ENCODE results near the gene MYOT. TPM values are rescaled to one million over a fixed set of nuclear protein-coding genes. Genes with fewer than 3 reads are reported as not detected.

The MYOT gene, protein sequence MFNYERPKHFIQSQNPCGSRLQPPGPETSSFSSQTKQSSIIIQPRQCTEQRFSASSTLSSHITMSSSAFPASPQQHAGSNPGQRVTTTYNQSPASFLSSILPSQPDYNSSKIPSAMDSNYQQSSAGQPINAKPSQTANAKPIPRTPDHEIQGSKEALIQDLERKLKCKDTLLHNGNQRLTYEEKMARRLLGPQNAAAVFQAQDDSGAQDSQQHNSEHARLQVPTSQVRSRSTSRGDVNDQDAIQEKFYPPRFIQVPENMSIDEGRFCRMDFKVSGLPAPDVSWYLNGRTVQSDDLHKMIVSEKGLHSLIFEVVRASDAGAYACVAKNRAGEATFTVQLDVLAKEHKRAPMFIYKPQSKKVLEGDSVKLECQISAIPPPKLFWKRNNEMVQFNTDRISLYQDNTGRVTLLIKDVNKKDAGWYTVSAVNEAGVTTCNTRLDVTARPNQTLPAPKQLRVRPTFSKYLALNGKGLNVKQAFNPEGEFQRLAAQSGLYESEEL
- total RNA-seq, result 100 to 1,000 TPM in 3 of 4 donors, 10 to 100 TPM in 1; 99.0 to 801 (median 294) TPM

DNA sequence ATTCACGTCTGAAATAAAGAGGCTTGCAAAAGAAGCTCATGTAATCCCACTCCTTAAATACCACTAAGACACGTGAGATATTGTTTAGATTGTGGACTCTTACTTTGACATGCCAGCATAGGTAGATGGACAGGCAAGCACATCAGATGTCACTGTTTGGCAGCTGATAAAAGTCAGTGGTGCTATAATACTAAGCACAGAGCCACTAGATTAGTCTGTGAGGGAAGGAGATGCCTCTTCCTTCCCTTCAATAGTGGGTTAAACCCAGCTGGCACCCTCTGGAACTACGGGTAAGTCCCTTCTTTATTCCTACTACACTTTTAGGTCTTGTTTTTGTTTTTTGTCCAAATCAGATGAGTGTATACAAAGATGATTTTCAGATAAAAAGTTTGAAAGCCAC lies at the start of gene MYOT:
Gene MYOT, plus strand, starts transcription at position 197 of the 400 bp plus-strand sequence. CDS start 2,792 bp downstream, outside the sequence.
- in situ Hi-C loops (cut with MboI; ENCODE audit: low sequenced_read_pairs in 4 of 4), result no loop called here

DNA sequence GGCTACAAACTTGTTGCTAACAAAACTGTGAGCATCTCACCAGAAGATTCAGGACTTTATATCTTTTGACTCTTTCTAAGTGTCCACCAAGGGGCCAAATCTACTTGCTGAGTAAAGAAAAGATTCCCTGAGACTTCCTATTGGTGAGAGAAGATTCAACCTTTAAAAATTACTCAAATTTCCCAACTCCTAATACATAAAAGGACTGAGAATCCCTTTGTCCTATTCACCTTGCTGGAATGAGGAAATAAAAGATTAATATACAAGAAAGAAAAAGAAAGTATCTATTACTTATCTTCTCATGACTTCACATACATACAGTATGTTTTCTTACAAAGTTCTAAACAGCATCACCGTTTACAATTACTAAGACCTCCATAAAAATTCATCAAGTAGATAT lies 47.9 kb upstream of the MYOT start:
- TF ChIP-seq, protein P1, sequence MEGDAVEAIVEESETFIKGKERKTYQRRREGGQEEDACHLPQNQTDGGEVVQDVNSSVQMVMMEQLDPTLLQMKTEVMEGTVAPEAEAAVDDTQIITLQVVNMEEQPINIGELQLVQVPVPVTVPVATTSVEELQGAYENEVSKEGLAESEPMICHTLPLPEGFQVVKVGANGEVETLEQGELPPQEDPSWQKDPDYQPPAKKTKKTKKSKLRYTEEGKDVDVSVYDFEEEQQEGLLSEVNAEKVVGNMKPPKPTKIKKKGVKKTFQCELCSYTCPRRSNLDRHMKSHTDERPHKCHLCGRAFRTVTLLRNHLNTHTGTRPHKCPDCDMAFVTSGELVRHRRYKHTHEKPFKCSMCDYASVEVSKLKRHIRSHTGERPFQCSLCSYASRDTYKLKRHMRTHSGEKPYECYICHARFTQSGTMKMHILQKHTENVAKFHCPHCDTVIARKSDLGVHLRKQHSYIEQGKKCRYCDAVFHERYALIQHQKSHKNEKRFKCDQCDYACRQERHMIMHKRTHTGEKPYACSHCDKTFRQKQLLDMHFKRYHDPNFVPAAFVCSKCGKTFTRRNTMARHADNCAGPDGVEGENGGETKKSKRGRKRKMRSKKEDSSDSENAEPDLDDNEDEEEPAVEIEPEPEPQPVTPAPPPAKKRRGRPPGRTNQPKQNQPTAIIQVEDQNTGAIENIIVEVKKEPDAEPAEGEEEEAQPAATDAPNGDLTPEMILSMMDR (IDR thresholded peaks at IDR 0.05 in 4 of 5, conservative IDR thresholded peaks at IDR 0.05 in 1 of 5), result no peak
- TF ChIP-seq POLR2A (IDR thresholded peaks at IDR 0.05), result no peak
- ATAC-seq (no peak), DNase-seq (no peak)
- Histone ChIP-seq H3K9me3 (no peaks in the 10 kb centered on the region), H3K27me3 (no peaks in the 10 kb centered on the region), H3K36me3 (no peaks in the 10 kb centered on the region), H3K27ac (no peak overlapping the region), H3K4me3 (no peak overlapping the region), H3K4me1 (peaks cover 19 to 20% of the 10 kb centered on the region in 2 donors)
- in situ Hi-C loops (cut with MboI; ENCODE audit: low sequenced_read_pairs in 4 of 4), result loop anchor here in 1 of 4 donors (10.0 kb wide), 1 partner anchor 195 kb away; no protein-coding TSS in a partner anchor
- intact Hi-C loops (cut with DNase I; ENCODE audit: low total_unique reads), result loop anchor here (5.0 kb wide), 2 partner anchors 157 to 192 kb away; no protein-coding TSS in a partner anchor

More for the DNA sequence above, at the start of gene MYOT:
- intact Hi-C loops (cut with DNase I; ENCODE audit: low total_unique reads), result loop anchor here (1.0 kb wide), 1 partner anchor 28 kb away; no protein-coding TSS in a partner anchor
- Histone ChIP-seq H3K9me3 (no peaks in the 10 kb centered on the region), H3K36me3 (no peaks in the 10 kb centered on the region), H3K4me3 (peak within 1 kb of the TSS; percentile 48 to 68 (median 54)), H3K27ac (peak within 1 kb of the TSS; percentile 87 to 97 (median 90)), H3K27me3 (no peaks in the 10 kb centered on the region), H3K4me1 (peaks cover 21 to 28% of the 10 kb centered on the region in 2 donors)
- ATAC-seq (peak; percentile 72 to 75), DNase-seq (peak; percentile 70 to 78)
- TF ChIP-seq, protein P1 (IDR thresholded peaks at IDR 0.05 in 4 of 5, conservative IDR thresholded peaks at IDR 0.05 in 1 of 5), result peak in 1 of 5 experiments; percentile 45
- TF ChIP-seq POLR2A (IDR thresholded peaks at IDR 0.05), result peak; percentile 96 to 99

DNA sequence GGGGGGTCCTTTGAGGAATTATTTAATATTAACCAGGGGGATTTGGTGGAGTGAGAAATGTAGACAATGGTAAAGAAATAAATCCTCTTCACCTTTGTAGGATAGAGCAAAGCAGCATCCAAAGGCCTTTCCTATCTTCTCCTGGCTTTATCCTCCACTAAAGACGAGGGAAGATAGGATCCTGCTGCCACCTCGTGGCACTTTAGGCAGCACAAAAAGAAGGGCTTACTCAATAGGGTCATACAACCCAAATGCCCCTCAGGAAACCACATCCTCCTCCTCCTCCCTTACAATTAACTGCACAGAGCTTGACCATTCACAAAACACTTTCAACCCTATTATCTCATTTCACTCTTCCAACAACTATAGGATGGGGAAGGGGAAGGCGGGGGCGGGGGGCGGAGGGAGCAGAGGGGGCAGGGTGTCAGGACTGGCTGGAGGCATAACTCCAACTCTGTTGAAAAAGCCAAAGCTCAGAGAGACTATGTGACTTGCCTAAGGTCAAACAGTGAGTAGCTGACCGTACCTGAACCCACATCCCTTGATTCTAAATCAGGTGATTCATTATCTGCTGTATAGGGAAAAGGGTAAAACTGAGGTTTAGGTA lies 45.4 kb upstream of the MYOT start:
- Histone ChIP-seq H3K4me1 (peaks cover 8 to 9% of the 10 kb centered on the region in 2 donors), H3K4me3 (no peak overlapping the region), H3K27ac (peak overlapping the region; percentile 17 to 54 (median 32)), H3K9me3 (no peaks in the 10 kb centered on the region), H3K36me3 (no peaks in the 10 kb centered on the region), H3K27me3 (no peaks in the 10 kb centered on the region)
- intact Hi-C loops (cut with DNase I; ENCODE audit: low total_unique reads) (loop anchor here (1.0 to 5.0 kb wide), 4 partner anchors 43 to 195 kb away; partner anchors contain the start of gene HNRNPA0), in situ Hi-C loops (cut with MboI; ENCODE audit: low sequenced_read_pairs in 4 of 4) (loop anchor here in 1 of 4 donors (10.0 kb wide), 1 partner anchor 197 kb away; no protein-coding TSS in a partner anchor)
- ATAC-seq, result peak; percentile 79 to 90
- no peak for TF ChIP-seq POLR2A (IDR thresholded peaks at IDR 0.05)
- TF ChIP-seq, protein P1 (IDR thresholded peaks at IDR 0.05 in 4 of 5, conservative IDR thresholded peaks at IDR 0.05 in 1 of 5), result peak; percentile 32 to 66 (median 53)
- peak; percentile 18 to 55 for DNase-seq

DNA sequence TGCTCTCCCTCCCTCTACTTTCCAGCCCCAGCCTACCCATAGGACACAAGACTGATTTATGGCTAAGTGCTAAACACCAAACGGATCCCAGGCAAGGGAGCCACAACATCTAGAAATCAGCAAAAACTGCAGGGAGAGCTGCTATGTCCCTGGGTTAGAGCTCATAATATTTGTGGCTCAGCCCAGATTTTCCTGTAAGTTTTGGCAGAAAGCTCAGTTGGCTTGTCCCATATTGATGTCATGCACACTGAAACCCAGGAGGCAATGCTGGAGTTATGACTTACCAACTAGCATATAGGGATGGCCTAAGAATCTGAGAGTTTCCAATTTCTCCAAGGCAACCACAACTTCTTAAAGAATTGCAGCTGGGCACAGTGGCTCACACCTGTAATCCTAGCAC lies 44.7 kb upstream of the MYOT start:
- DNase-seq (no peak), ATAC-seq (no peak)
- Histone ChIP-seq H3K4me3 (no peak overlapping the region), H3K36me3 (no peaks in the 10 kb centered on the region), H3K9me3 (no peaks in the 10 kb centered on the region), H3K4me1 (peaks cover 15 to 17% of the 10 kb centered on the region in 2 donors), H3K27me3 (no peaks in the 10 kb centered on the region), H3K27ac (peak overlapping the region; percentile 17 to 54 (median 32))
- TF ChIP-seq POLR2A (IDR thresholded peaks at IDR 0.05), result no peak
- TF ChIP-seq, protein P1 (IDR thresholded peaks at IDR 0.05 in 4 of 5, conservative IDR thresholded peaks at IDR 0.05 in 1 of 5), result no peak
- in situ Hi-C loops (cut with MboI; ENCODE audit: low sequenced_read_pairs in 4 of 4), result loop anchor here in 1 of 4 donors (10.0 kb wide), 1 partner anchor 198 kb away; no protein-coding TSS in a partner anchor
- intact Hi-C loops (cut with DNase I; ENCODE audit: low total_unique reads), result loop anchor here (1.0 to 5.0 kb wide), 4 partner anchors 44 to 196 kb away; partner anchors contain the start of gene HNRNPA0

All from gastrocnemius medialis (tissue), 4 donors.